ENCODE measurements around the gene DNAJB6.

The DNAJB6 gene

DNA sequence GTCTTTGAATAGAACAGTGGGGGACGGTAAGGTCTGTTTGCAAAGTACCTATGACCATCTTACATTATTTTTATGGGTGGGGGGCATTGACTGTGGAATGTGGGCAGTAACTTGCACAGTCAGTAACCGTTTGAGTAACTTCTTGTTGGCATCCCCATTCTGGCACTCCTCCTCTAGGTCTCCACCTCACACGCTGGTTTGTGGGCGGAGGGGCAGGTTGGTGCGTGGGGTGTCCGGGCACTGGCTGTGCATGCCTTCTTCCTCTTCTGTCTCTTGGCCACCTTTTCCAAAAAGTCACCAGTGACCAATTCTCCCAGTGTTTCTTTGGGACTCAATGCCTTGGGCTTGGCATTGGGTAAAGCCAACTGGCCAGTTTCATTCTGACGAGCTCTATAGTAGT is 43.6 kb downstream of the DNAJB6 start:
- TF ChIP-seq, protein P1, sequence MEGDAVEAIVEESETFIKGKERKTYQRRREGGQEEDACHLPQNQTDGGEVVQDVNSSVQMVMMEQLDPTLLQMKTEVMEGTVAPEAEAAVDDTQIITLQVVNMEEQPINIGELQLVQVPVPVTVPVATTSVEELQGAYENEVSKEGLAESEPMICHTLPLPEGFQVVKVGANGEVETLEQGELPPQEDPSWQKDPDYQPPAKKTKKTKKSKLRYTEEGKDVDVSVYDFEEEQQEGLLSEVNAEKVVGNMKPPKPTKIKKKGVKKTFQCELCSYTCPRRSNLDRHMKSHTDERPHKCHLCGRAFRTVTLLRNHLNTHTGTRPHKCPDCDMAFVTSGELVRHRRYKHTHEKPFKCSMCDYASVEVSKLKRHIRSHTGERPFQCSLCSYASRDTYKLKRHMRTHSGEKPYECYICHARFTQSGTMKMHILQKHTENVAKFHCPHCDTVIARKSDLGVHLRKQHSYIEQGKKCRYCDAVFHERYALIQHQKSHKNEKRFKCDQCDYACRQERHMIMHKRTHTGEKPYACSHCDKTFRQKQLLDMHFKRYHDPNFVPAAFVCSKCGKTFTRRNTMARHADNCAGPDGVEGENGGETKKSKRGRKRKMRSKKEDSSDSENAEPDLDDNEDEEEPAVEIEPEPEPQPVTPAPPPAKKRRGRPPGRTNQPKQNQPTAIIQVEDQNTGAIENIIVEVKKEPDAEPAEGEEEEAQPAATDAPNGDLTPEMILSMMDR (IDR thresholded peaks at IDR 0.05; ENCODE audit: low read depth, low read length) = no peak
- in situ Hi-C loops (cut with HindIII; ENCODE audit: low sequenced_read_pairs) = no loop called here
- H3K4me3 ChIP-seq (ENCODE audit: low read depth, low read length) = no peak overlapping the region
- DNase-seq (ENCODE audit: low read depth, low spot score) = no peak

DNA sequence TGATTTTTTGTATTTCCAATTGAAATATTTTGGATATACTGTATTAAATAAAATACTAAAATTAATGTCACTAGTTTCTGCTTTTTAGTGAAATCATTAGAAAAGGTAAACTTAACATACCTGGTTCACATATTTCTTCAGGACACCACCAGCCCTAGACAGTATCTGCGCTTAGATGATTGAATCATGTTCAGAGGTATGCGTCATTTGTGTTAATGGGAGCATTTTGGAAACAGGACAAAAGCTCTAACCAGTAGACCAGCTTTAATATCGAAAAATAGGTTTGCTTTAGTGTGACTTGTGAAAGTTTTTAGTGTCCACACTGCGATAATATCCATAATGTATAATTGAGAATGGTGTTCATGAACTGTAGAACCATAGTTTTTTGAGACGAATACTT is 47.1 kb downstream of the DNAJB6 start:
- H3K4me3 ChIP-seq (ENCODE audit: low read depth, low read length) = no peak overlapping the region
- TF ChIP-seq, protein P1 (IDR thresholded peaks at IDR 0.05; ENCODE audit: low read depth, low read length) = no peak
- DNase-seq (ENCODE audit: low read depth, low spot score) = no peak
- in situ Hi-C loops (cut with HindIII; ENCODE audit: low sequenced_read_pairs) = no loop called here

DNA sequence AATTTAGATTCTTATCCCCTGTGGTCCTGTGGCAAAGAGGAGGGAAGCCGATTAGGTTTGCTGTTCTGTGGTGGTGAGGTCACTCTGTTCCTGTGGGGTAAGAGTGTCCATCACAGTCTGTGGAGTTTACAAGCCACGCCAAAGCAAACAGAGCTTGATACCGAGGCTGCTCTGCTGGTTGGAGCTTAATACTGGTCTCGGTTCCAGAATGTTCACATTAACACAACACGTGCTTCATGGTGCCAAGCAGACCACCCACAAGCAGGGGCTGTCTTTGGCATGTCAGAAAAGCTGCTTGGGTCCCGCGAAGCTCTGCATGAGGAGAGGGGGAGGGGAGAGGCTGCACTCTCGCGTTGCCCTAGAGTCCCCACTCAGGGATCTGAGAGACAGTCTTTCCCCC is 47.5 kb downstream of the DNAJB6 start:
- DNase-seq (ENCODE audit: low read depth, low spot score) = peak; percentile 44
- in situ Hi-C loops (cut with HindIII; ENCODE audit: low sequenced_read_pairs) = no loop called here
- TF ChIP-seq, protein P1 (IDR thresholded peaks at IDR 0.05; ENCODE audit: low read depth, low read length) = no peak
- H3K4me3 ChIP-seq (ENCODE audit: low read depth, low read length) = no peak overlapping the region

DNA sequence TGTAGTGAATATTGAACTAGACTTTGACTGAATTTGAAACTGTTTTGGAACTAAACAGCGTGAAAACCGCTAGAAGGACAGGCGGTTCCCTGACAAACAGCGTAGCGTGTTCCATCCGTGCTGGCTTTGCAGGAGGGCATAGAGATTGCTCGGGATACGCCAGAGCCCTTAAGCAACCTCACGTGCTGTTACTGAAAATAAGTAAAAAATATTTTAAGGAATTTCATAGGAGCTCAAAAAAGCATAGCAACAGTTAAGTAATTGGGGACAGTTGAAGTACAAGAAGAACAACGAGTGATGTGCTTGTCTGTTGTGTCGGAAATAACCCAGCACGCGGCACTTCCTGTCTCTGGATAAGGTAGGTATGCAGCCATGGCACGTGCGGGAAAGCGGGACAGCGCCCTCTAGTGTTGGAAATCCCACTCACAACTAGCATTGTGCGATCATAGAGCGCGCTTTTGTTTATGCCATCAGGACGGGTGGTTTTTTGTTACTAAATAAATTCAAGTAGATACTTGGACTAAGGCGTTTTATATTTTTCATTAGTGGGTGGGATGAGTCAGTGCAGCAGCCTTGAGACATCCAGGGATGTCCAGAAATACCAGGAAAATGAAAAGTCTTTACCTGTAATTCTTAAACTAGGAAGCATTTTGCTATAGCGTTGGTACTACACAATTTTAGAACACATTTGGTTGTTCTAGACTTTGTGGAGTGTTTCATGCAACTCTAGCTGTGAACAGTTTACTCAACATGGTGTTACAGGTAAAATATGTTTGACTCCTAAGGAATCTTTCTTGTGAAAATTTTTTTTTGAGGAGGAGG is 50.4 kb downstream of the DNAJB6 start:
- no peak overlapping the region for H3K4me3 ChIP-seq (ENCODE audit: low read depth, low read length)
- in situ Hi-C loops (cut with HindIII; ENCODE audit: low sequenced_read_pairs) = no loop called here
- DNase-seq (ENCODE audit: low read depth, low spot score) = peak; percentile 75
- TF ChIP-seq, protein P1 (IDR thresholded peaks at IDR 0.05; ENCODE audit: low read depth, low read length) = peak; percentile 82

DNA sequence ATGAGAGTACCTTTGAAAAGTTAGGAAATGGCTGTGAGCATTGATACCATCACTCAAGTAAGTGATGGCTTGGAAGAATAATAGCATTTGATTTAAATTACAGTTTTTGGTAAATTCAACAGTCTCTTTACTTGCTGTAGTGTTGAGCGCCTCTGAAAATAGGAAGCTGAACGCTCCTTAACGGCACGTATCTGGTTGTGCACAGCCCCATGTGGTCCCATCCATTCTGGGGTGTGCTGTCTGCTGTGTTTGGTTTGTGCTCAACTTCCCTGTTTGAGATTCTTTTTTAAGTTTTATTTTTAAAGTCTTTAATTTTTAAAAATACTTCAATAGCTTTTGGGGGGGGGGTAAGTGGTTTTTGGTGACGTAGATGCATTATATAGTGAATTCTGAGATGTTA is 51.5 kb downstream of the DNAJB6 start:
- no peak overlapping the region for H3K4me3 ChIP-seq (ENCODE audit: low read depth, low read length)
- TF ChIP-seq, protein P1 (IDR thresholded peaks at IDR 0.05; ENCODE audit: low read depth, low read length) = no peak
- in situ Hi-C loops (cut with HindIII; ENCODE audit: low sequenced_read_pairs) = no loop called here
- DNase-seq (ENCODE audit: low read depth, low spot score) = no peak

DNA sequence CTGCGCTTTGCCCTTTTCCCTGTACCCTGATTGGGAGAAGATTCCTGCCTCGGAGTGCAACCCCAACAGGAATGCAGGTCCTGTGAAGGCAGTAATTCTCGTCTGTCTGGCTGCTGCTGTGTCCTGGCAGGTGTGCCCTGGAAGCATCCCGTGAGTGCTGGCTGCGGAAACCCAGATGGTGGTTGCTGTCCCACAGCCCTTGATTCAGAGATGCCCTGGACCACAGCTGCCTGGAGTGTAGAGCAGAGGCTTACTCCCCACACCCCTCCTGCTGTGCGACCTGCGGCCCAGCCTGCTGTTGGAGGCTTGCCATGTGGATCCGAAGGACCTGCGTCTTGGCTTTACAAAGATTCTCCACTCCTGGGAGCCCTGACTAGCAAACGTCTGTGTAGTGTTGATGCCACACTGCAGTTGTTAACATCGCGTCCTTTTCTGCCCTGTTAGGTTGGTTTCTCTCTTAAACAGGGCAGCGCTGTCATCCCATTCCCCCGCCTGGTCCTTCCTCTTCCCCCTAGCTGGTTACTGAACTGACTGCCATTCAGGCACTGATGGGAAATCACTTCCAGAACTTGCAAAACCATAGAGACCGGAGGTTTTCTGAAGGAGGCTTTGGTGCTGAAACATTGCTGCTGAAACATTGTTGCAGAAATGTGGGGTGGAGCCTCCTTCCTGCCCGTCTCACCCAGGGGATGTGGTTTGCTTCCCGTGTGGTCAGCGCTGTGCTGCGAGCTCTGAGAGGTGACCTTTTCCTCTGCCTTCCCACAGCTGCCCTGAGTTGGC is 53.3 kb downstream of the DNAJB6 start:
- in situ Hi-C loops (cut with HindIII; ENCODE audit: low sequenced_read_pairs) = no loop called here
- H3K4me3 ChIP-seq (ENCODE audit: low read depth, low read length) = no peak overlapping the region
- DNase-seq (ENCODE audit: low read depth, low spot score) = peak; percentile 68
- TF ChIP-seq, protein P1 (IDR thresholded peaks at IDR 0.05; ENCODE audit: low read depth, low read length) = no peak
